HEK293 (cell line): ENCODE results near the gene SLC9A2.

Experiments used
- CTCF ChIA-PET: fragments of 350-600 bp; formaldehyde crosslinking; extraction: SDS; loops from one replicate; lab custom pipeline; 2021; ENCODE audit warnings: antibody characterized with exemption; lab: Yijun Ruan, JAX
- POLR2A ChIA-PET: fragments of 300-600 bp; formaldehyde crosslinking; extraction: SDS; loops from one replicate; lab custom pipeline; 2020; ENCODE audit warnings: antibody characterized with exemption, inconsistent platforms; lab: Yijun Ruan, JAX
- H3K27ac ChIP-seq: fragments of 200-500 bp; sonication (Bioruptor generic); 2 replicates; pipeline ENCODE4 v1.5.1; 2014; ENCODE audit warnings: low read depth, low read length, control low read depth, inconsistent platforms; ENCODE audit errors: extremely low read depth
- H3K36me3 ChIP-seq, 2 experiments: fragments of 200-500 bp in 1 of 2; sonication (Bioruptor generic) in 1 of 2; 1 replicate in 1 of 2; 2 replicates in 1 of 2; pipeline ENCODE4 v1.5.1; 2014 to 2017; ENCODE audit warnings: inconsistent platforms in 2 of 2, low read length in 2 of 2; ENCODE audit not compliant: control insufficient read depth in 2 of 2, insufficient read depth in 1 of 2
- H3K4me1 ChIP-seq: fragments of 200-500 bp; sonication (Bioruptor generic); 2 replicates; pipeline ENCODE4 v1.5.1; 2014; ENCODE audit warnings: mild to moderate bottlenecking, low read length, inconsistent platforms; ENCODE audit not compliant: control insufficient read depth, insufficient read depth
- H3K4me3 ChIP-seq: 2 replicates; pipeline ENCODE4 v1.5.1; 2011; ENCODE audit warnings: low read depth, mild to moderate bottlenecking, control low read depth, low read length, moderate library complexity
- H3K9me3 ChIP-seq: fragments of 200-500 bp; sonication (Bioruptor generic); 2 replicates; pipeline ENCODE4 v1.5.1; 2014; ENCODE audit warnings: low read depth, low read length, inconsistent platforms; ENCODE audit not compliant: control insufficient read depth, insufficient read depth
- OVOL3 ChIP-seq: fragments of 450-650 bp; formaldehyde crosslinking; IDR thresholded peaks from 2 replicates; pipeline ENCODE4 v1.5.1; 2016; ENCODE audit warnings: missing biosample characterization, missing genetic modification characterization
- PRDM1 ChIP-seq: fragments of 450-650 bp; formaldehyde crosslinking; IDR thresholded peaks from 2 replicates; pipeline ENCODE4; 2016; ENCODE audit warnings: missing biosample characterization, missing genetic modification characterization
- ZNF175 ChIP-seq: fragments of 450-650 bp; formaldehyde crosslinking; IDR thresholded peaks from 2 replicates; pipeline ENCODE4 v1.5.1; 2016; ENCODE audit warnings: missing biosample characterization, missing genetic modification characterization
- ZNF391 ChIP-seq: fragments of 450-650 bp; formaldehyde crosslinking; IDR thresholded peaks from 2 replicates; pipeline ENCODE4 v1.5.1; 2016; ENCODE audit warnings: low read depth, missing biosample characterization, missing genetic modification characterization, borderline replicate concordance
- ZNF777 ChIP-seq: fragments of 450-650 bp; formaldehyde crosslinking; IDR thresholded peaks from 2 replicates; pipeline ENCODE4 v1.5.1; 2017; ENCODE audit warnings: missing biosample characterization, missing genetic modification characterization, borderline replicate concordance
- TF ChIP-seq, protein P1 (sequence below): fragments of 450-650 bp; formaldehyde crosslinking; IDR thresholded peaks from 2 replicates; pipeline ENCODE4 v1.5.1; 2016; ENCODE audit warnings: missing biosample characterization, missing genetic modification characterization, low read depth
- TF ChIP-seq, protein P2 (sequence below): IDR thresholded peaks from 2 replicates; pipeline ENCODE4 v1.6.1; 2011; ENCODE audit warnings: mild to moderate bottlenecking, low read depth, low read length, borderline replicate concordance
- TF ChIP-seq, protein P3 (sequence below): fragments of 450-650 bp; formaldehyde crosslinking; conservative IDR thresholded peaks from 2 replicates; pipeline ENCODE4 v1.5.1; 2016; ENCODE audit warnings: low read depth, missing biosample characterization, missing genetic modification characterization
- TF ChIP-seq, protein P4 (sequence below): fragments of 450-650 bp; formaldehyde crosslinking; IDR thresholded peaks from 2 replicates; pipeline ENCODE4 v1.5.1; 2016; ENCODE audit warnings: missing biosample characterization, missing genetic modification characterization, low read depth

Gene SLC9A2

DNA sequence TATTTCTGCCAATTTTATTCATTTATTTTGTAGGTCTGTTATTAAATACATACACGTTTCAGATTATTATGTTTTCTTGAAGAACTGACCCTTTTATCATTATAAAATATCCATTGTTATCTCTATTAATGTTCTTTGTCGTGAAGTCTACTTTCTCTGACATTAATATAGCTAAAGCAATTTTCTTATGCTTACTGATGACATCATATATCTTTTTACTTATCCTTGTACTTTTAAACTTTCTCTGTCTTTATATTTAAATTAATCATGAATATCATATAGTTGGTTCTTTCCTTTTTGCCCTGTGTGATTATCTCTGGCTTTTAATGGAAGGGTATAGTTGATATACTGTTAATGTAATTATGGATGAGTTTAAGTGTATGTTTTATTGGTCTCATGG lies 36.5 kb upstream of the SLC9A2 start:
- POLR2A ChIA-PET, result no interaction called here
- Histone ChIP-seq H3K27ac (no peak overlapping the region), H3K36me3 (no peaks in the 10 kb centered on the region), H3K9me3 (no peaks in the 10 kb centered on the region), H3K4me1 (no peaks in the 10 kb centered on the region), H3K4me3 (no peak overlapping the region)
- CTCF ChIA-PET, result no interaction called here
- TF ChIP-seq, protein P1, sequence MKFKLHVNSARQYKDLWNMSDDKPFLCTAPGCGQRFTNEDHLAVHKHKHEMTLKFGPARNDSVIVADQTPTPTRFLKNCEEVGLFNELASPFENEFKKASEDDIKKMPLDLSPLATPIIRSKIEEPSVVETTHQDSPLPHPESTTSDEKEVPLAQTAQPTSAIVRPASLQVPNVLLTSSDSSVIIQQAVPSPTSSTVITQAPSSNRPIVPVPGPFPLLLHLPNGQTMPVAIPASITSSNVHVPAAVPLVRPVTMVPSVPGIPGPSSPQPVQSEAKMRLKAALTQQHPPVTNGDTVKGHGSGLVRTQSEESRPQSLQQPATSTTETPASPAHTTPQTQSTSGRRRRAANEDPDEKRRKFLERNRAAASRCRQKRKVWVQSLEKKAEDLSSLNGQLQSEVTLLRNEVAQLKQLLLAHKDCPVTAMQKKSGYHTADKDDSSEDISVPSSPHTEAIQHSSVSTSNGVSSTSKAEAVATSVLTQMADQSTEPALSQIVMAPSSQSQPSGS (tag by site-specific recombination), result peak; percentile 57
- TF ChIP-seq, protein P2, sequence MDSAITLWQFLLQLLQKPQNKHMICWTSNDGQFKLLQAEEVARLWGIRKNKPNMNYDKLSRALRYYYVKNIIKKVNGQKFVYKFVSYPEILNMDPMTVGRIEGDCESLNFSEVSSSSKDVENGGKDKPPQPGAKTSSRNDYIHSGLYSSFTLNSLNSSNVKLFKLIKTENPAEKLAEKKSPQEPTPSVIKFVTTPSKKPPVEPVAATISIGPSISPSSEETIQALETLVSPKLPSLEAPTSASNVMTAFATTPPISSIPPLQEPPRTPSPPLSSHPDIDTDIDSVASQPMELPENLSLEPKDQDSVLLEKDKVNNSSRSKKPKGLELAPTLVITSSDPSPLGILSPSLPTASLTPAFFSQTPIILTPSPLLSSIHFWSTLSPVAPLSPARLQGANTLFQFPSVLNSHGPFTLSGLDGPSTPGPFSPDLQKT, result no peak
- TF ChIP-seq, all 188 proteins: peak for 1

DNA sequence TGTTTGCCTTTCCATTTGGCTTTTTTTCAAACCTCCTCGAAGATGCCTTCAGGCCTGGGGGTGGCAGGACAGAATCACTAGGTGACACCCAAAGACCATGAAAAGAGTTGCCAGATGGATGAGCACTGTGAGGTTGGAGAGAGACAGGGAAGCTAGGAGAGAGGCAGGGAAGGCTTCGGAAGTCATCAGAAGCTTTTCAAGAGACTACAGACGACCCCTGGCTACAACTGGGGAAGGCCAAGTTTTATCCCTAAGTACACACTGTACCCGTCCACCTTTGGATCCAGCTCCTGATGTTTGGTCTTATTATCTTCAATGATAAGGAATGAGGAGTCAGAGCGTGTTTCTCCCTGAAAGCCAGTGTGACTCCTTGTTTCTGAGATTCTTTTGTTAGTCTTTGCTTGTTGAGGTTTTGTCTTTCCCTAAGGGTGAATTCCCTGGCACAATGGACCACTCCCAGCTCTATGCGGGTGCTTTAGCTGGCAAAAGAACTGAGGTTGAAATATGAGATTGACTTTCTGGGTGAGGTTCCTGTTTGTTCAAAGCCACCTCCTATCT lies 33.4 kb upstream of the SLC9A2 start:
- TF ChIP-seq, protein P3, sequence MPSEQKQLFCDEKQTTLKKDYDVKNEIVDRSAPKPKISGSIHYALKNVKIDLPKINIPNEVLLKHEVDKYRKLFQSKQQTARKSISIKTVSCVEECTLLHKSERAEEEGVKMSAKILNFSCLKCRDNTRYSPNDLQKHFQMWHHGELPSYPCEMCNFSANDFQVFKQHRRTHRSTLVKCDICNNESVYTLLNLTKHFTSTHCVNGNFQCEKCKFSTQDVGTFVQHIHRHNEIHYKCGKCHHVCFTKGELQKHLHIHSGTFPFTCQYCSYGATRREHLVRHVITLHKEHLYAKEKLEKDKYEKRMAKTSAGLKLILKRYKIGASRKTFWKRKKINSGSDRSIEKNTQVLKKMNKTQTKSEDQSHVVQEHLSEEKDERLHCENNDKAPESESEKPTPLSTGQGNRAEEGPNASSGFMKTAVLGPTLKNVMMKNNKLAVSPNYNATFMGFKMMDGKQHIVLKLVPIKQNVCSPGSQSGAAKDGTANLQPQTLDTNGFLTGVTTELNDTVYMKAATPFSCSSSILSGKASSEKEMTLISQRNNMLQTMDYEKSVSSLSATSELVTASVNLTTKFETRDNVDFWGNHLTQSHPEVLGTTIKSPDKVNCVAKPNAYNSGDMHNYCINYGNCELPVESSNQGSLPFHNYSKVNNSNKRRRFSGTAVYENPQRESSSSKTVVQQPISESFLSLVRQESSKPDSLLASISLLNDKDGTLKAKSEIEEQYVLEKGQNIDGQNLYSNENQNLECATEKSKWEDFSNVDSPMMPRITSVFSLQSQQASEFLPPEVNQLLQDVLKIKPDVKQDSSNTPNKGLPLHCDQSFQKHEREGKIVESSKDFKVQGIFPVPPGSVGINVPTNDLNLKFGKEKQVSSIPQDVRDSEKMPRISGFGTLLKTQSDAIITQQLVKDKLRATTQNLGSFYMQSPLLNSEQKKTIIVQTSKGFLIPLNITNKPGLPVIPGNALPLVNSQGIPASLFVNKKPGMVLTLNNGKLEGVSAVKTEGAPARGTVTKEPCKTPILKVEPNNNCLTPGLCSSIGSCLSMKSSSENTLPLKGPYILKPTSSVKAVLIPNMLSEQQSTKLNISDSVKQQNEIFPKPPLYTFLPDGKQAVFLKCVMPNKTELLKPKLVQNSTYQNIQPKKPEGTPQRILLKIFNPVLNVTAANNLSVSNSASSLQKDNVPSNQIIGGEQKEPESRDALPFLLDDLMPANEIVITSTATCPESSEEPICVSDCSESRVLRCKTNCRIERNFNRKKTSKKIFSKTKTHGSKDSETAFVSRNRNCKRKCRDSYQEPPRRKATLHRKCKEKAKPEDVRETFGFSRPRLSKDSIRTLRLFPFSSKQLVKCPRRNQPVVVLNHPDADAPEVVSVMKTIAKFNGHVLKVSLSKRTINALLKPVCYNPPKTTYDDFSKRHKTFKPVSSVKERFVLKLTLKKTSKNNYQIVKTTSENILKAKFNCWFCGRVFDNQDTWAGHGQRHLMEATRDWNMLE (tag by site-specific recombination), result no peak
- TF ChIP-seq, protein P4, sequence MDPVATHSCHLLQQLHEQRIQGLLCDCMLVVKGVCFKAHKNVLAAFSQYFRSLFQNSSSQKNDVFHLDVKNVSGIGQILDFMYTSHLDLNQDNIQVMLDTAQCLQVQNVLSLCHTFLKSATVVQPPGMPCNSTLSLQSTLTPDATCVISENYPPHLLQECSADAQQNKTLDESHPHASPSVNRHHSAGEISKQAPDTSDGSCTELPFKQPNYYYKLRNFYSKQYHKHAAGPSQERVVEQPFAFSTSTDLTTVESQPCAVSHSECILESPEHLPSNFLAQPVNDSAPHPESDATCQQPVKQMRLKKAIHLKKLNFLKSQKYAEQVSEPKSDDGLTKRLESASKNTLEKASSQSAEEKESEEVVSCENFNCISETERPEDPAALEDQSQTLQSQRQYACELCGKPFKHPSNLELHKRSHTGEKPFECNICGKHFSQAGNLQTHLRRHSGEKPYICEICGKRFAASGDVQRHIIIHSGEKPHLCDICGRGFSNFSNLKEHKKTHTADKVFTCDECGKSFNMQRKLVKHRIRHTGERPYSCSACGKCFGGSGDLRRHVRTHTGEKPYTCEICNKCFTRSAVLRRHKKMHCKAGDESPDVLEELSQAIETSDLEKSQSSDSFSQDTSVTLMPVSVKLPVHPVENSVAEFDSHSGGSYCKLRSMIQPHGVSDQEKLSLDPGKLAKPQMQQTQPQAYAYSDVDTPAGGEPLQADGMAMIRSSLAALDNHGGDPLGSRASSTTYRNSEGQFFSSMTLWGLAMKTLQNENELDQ (tag by site-specific recombination), result no peak
- TF ChIP-seq ZNF391 (tag by site-specific recombination), result no peak
- no peak for TF ChIP-seq OVOL3 (tag by site-specific recombination)
- TF ChIP-seq ZNF777 (tag by site-specific recombination), result no peak
- TF ChIP-seq ZNF175 (tag by site-specific recombination), result no peak
- TF ChIP-seq PRDM1, result no peak
- POLR2A ChIA-PET, result no interaction called here
- H3K4me3 ChIP-seq, result no peak overlapping the region
- no peaks in the 10 kb centered on the region for H3K36me3 ChIP-seq
- H3K27ac ChIP-seq, result no peak overlapping the region
- no peaks in the 10 kb centered on the region for H3K9me3 ChIP-seq
- no peaks in the 10 kb centered on the region for H3K4me1 ChIP-seq
- CTCF ChIA-PET, result interaction anchor here (0.5 to 1.8 kb wide), 5 partner anchors 28 to 1467 kb away, joined by 3 to 10 read pairs (median 4); no protein-coding TSS in a partner anchor
